CMK (cell line): ENCODE data around the gene IGSF21.

Source experiments
- DNase-seq: peaks from one replicate; pipeline ENCODE4 v3.0.0-alpha.2; 2010; ENCODE audit warnings: low read depth

Gene IGSF21

DNA sequence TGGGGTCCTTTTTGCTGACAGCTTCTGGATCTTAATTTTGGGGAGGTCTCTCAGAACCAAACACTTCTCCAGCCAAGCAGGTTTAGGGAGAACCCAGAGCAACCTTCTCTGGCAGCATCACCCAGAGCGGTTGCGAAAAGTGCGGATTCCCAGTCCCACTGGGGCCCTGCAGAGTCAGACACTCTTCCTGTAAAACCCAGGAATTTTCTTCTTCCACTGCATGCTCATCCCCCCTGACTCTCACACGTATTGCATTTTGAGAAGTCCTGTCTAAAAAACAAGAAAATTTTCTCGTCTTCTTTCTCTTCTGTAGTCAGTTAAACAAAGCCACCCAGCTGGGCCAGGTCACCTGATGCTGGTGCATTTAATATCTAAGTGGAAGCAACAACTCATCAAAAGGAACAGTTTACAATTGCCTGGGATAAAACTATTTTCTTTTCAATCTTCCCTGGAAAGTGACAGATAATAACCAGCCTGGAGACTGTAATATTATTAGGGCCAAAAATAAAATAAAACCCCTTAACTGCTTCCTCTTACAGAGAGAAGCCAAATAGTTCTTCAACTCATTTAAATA, 156.0 kb downstream of the IGSF21 start:
- DNase-seq, result no peak

DNA sequence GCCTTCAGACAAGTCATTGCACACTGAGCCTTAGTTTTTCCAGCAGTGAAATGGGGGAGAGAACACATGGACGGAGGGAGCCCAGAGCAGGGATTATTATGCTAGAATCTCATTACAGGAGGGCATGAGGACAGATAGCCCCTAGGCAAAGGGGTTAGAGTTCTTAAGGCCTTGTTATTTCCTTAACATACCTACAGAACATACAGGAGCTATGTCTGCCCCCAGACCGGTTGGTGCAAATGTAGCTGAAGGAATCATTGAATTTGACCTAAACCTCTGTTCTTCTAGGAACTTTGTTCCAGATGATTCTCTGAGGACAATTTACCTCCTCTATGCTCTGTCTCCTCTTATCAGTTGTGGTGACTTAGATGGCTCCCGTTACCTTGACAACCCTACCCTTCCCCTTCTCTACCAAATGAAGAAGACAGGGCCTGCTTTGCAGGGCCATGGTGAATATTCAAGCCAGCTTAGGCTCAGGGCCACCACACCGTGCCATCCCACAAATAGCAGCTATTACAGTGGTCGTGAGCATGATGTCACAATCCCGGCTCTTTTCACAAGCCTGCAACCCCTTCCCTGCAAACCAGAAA, 156.9 kb downstream of the IGSF21 start:
- no peak for DNase-seq

DNA sequence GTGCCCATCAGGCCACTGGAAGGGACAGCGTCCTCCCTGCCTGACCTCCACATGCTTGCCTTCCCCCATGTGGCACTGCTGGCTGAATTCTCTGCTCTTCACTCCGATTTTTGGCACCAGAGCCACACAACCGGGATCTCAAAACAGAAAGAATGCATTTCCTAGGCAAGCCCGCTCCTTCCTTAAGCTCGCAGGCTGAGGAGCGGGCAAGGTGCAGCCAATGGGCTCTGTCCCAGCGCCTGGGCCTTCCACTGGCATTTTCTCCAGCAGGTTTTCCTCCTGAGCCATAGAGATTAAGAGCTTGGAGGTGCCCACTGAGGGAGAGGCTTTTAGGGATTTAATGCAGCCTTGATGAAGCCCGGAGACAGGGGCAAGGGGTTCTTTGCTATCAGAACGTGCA, 158.0 kb downstream of the IGSF21 start:
- DNase-seq, result no peak

DNA sequence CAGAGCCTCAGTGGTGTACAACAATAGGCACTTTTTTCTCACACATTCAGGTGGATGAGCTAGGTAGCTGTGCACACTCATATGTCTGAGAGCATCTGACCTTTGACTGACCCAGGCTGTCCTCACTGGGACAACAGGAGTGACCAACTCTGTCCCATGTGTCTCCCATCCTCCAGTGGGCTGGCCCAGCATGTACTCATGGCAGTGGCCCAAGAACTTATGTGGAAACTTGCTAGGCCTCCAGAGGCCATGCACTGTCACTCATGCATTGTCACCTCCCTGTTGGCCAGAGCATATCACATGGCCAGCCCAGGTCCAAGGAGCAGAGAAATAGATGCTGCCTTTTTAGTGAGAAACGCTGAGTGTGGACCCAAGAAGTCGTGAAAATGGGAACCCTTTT, 158.8 kb downstream of the IGSF21 start:
- DNase-seq, result no peak

DNA sequence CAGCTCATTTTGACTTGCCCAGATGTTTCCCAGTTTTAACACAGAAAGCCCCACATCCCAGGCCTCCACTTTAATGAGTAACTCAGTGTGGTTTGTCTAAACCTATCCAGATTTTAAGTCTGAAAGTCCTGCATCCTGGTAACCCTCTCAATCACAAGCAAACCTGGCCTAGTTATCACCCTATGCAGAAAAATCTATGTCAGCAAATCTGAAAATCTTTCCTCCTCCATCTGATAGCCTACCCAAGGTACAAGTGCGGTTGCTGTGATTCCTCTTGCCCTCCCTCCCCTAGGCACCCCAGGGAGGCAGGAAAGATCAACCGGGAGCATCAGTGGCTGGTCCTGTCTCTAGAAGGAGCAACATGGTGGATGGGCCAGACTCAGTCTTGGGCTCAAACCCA, 163.7 kb downstream of the IGSF21 start:
- DNase-seq, result no peak

DNA sequence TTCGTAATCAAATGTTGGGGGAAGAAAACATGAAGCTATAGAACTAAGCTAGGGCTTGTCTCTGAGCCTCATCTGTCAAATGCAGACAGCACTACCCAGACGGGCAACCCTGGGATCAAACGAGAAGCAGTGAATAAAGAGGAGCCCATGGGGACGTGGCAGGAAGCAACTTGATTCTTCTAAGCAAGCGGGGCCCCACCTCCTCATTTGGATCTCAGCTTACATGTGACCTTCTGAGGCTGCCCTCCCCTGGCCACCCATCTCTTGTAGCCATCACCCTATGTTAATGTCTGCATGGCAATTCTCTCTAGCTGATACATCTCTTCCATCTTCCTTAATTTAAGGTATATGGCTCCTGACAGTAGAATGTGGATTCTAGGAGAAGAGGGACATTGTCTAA, 171.3 kb downstream of the IGSF21 start:
- no peak for DNase-seq

DNA sequence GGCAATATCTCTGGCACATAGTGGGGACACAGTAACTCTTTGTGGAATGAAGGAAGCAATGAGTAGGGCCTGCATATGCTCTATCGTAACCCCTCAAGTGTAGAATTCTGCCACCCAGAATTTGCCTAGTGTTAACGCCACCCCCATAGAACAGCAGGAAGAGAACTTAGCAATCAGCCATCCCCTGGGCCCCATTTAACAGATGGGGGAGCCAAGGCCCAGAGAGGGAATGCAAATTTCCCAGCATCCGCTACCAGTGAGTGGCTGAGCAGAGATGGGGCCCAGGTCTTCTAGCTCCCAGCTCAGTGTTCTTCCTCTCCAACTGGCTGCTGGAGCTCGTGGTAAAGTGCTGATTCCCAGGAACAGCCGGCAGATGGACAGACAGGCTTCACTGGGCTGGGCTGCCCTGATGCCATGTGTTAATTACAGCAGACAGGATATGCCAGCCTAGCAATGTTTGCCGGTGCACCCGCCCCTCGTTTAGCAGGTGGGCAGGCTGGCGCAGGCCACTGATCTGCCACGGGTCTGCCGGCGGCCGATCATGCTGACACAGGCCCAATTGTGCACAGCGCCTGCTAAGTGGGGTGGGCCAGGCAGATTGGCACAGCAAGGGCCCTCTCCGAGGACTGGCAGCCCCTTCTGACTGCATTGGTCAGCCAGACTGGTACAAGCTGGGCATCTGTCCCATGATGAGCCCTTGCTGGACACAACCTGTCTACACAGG, 171.9 kb downstream of the IGSF21 start:
- no peak for DNase-seq

DNA sequence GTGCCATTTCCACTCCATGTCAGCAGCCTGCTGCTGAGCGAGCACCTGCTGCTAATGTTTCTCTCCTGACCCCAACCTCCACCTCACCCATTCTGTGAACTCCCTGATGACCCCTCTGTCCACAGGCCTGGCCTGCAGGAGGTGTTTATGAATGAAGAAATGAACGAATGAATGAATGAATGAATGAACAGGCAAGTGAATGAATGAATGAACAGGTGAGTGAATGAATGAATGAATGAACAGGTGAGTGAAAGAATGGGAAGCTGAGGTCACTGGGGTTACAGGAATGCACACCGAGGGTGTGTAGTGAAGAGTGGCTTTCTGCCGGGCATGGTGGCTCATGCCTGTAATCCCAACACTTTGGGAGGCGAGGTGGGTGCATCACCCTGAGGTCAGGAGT, 173.4 kb downstream of the IGSF21 start:
- DNase-seq, result no peak

DNA sequence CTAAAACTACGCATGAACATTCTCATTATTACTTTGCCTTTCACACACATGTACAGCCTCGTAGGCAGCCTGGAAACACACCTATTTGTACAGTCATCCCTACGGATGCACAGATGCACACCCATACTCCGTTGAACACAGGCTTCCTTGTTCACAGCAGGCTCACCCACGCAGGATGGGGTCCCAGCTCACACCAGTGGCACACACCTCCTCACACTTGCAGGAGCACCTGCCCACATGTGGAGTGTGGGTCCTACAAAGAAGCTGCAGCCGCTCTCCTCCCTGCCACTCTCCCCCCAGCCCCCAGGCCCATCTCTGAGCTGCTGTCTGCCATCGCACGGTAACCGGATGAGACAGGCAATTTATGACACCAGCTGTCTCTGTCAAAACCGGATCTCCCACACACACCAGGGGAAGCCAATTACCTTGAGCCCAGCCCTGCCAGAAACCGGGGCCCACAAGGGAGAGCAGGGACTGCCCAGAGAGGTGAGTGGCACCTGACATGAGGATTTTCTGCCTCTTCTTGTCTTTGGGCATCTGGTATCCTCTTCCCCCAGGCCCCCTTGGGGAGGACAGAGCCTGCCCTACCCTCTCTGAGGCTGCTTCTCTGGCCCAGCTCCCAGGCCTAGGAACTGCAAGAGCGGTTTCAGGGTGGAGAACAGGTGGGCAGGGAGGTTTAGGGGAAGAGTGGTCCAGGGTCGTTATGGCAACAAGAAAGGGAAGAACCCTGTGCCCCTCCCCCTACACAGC, 175.4 kb downstream of the IGSF21 start:
- no peak for DNase-seq

DNA sequence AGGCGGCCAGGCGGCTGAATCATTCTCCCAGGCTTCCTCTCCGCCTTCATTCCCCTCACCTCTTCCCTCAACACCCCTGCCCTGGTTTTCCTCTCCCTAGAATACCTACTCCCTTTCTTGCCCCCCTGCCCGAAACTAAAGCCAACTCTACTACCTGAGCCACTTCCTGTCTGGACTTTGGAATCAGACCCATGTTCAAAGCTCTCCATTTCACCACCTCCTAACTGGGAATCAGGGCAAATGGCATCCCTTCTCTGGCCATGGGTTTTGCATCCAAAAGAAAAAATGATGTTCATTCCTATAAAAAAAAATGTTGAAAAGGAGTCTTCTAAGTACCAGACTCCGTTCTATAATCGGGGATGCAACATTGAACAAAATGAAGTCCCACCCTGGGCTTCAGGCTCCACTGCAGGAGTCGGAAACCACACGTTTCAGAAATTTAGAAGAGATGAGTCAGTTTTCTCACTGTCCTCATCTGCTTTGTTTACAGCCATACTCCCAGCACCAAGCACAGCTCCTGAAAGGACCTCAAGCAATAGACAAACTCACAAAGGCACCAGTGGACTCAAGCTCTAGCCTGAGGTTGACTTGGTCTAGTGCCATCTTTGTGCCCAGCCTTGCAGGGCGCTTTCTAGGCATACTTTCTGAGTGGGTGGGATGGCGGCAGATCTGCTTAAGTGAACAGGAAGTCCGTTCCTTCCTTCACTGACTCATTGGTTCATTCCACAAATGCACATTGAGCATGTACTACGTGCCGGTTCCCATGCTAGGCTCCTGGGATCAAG, 176.2 kb downstream of the IGSF21 start:
- DNase-seq, result no peak

DNA sequence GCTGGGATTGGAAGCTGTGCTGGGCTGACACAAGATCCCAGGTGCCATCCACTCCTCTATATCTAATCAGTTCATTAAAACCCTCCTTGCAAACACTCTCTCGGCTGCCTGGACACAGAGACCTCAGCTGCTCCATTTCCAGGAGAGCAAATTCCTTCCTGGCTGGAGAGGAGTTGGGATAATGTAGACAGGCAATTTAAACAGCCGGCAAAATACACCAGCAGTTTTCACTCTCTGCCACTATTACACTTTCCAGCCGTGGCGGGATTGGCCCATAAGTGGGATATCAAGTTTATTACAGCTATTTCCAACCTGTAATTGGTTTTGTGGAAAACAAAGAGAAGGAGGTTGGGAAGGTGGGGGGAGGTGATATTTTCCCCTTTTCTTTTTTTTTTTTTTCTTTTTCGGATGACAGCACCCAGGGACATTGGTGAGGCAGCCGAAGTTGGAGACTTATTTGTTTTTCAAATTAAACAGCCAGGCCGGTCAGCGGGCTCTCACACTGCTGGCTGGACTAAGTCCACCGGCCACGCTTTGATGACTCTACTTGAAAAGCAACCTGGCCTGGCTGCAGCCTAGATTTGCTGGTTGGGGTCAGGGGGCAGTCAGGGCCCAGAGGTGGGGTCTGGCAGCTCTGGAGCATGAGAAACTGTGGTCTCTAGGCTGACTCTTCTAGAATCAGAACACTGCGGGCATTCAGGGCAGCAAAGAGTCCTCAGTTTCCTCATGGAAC, 177.4 kb downstream of the IGSF21 start:
- DNase-seq, result no peak

DNA sequence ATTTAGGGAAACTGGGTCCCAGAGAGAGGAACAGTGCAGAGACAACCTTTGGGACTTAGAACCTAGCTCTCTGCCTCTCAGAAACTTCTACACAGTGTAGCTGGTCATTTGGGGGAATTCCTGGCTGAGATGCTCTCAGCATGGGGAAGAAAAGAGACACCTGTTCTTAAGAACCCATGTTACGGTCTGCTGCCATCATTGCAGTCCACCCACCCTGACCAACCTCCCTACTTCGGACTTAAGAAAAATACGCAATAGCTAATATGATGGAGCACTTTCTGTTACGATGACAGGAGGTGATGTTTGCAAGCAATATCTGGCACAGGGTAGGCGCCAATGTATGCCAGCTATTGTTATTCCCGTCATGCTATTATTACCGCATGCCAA, 177.9 kb downstream of the IGSF21 start:
- DNase-seq, result no peak

DNA sequence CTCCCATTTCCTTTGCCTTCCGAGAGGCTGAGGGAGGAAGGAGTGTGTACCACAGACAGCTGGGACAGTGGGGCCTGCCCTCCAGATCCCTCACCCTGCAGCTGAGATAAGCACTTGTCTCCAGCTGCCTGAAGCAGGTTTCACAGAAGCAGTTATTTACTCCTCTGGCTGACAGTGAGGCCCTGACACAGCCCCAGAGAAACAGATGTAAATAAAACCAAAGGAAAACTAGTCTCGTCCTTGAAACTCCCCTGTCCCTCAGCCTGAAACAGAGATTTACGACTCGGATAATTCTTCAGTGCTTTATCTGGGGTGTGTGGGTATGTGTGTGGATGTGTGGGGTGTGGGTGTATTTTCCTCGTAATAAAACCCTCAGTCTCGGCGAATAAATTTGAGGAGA, 181.1 kb downstream of the IGSF21 start:
- DNase-seq, result no peak

DNA sequence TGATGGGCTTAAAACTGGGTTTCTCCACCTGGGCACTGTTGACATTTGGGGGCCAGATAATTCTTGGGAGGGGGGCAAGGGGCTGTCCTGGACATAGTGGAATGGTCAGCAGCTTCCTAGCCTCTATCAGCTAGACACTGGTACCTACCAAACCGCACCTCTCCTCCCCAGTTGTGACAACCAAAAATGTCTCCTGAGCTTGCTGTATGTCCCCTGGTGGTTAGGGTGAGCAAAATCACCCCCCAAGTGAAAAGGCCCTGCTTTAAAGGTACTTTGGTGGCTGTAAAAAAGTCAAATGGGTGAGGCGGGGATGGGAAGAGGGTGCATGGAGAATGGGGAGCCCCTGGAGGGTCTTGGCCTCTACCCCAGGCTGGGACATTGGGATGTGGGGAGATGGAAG, 182.0 kb downstream of the IGSF21 start:
- no peak for DNase-seq

DNA sequence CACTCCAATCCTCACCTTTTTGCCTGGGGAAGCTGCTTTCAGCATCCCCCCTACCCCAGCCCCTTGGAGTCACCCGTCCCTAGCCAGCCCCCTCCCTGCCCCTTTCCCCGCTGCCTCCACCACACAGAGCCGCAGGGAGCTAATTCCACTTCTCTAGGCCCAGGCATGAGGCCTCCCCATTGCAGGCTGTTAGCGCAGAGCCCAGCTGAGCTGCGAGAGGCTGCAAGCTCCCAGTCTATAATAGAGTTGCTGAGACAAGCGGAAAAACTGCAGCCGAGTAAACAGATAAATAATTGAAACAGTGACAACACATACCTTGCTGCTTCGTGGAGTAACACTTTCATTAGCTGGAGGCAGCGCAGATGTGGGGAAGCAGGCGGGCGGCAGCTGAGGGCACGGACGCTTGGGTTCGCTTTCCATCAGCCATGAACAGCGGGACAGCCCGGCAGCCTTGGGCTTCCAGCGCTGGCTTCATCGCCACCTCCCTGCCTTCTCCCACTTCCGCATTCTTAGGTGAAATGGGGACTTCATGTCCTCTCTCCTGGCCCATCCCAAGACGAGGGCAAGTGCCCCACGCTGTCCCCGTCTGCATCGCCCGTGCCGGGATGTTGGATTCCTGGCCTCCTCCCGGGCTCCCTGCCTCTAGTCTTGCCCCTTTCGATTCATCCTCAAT, 183.3 kb downstream of the IGSF21 start:
- DNase-seq, result no peak

DNA sequence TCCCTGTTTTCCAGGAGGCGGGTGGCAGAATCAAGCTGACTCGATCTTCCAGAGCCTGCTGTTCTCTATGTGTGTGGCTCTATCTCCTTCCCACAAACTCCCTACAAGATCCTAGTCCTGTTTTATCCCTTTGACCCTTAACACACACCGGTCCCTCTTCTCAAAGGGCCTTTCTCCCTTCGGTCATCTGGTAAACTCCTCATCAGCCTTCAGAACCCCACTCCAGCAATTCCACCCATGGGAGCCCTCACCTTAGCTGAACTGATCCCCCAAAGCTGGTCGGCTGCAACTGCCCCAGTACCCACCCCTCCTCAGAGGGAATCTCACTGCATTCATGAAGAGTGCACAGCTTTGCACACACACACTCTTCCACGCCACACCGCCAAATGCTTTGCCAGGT, 184.9 kb downstream of the IGSF21 start:
- no peak for DNase-seq

DNA sequence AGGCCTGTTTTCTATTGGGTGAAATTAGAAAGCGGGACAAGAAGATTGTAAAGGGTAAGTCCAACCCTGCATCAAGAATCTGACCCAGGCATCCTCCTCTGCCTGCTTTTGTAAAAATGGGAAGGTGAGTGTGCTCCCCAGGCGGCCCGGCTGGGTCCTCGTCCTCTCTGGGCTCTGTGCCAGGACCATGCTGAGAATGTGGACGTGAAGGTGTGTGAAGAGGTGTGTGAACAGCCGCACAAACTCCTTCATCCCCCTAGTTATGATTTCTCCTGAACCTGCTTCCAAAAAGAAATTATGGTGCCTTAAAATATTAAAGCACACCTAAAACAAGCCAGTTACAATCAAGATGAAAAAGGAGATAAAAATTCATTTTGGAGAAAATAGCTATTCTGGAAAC, 185.7 kb downstream of the IGSF21 start:
- DNase-seq, result no peak

DNA sequence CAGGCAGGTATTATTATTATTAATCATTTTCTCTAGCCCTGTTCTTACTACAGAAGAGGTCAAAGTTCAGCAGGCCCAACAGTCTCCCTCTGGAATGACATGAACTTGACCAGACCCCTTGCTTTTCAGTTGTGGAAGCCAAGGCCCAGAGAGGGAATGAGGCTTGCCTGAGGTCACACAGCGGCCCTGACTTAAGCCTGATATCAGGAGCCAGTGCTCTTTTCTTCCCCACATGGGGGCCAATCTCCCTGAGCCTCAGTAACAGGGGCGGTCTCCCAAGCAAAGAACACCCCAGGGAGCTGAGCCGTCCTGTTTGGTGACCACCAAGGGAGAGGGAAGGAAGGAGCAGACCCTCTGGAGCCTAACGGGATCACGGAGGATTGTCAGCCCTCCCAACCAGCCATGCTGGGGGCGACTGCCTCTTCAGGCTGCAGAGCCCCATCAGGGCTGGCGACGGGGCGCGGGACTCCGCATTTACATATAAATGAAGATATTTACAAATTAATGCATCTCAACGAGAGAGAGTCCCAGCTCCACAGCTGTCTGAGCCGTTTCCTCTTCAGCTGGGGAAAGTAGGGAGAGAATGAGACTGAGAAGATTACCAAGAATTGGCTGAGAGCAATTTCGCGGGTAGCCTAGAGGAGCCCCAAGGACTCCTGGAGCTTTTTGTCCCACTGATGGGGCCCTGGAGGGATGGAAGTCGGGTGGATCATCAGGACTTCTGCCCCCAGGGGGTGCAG, 187.0 kb downstream of the IGSF21 start:
- no peak for DNase-seq

DNA sequence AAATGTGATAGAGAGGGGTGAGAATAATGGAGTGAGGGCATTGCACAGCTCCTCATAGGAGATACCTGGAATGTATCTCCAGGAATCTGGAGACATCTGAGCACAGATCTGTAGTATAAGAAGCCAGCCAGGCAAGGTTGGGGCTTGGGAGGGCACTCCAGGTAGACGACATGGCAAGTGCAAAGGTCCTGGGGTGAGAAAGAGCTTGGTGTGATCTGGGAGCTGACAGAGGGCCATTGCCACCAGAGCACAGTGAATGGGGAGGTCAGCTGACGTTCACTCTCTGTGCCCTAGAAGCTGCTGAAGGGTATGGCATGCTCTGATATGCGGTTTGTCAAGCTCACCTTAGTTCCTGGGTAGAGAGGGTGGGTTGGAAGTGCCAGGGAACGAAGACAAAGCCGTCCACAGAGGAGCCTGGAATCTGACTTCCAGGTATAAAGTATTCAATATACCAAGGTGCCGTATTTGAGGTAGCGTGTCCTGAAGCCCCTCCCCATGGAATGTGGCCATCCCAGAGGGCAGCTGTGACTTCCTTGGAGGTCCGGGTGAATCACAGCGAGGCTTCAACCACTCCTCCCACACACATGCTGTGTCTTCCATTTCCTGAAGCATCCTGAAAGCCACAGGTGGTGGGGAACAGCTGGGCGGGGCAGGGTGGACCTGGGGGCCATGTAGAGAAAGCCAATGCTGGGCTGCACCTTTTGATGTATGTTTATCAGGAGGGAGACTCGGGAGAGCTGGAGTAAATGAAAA, 190.5 kb downstream of the IGSF21 start:
- no peak for DNase-seq
